GM19395 (cell line): ENCODE data around the gene STX7.
"Not testable (repeated sequence)": the region's sequence is repeated elsewhere in the genome, so short reads cannot be mapped to it uniquely, and the experiment has no call there.

Source experiments
- ATAC-seq: cut with Tn5 transposase; IDR thresholded peaks from one replicate; pipeline ENCODE4 v1.9.1; 2021; ENCODE audit warnings: mild to moderate bottlenecking, moderate library complexity; ENCODE audit not compliant: unreplicated experiment

The STX7 gene

GRCh38 chr6:132512638-132513632 is at the start of gene STX7:
TSS of gene STX7 (minus strand) at chr6:132513116. CDS start at chr6:132503530, 9,586 bp downstream.
- ATAC-seq: peak; percentile 92

GRCh38 chr6:132560087-132560486 is 47.2 kb upstream of the STX7 start:
- not testable (repeated sequence) for ATAC-seq

- no peak for ATAC-seq
Measured at GRCh38 chr6:132552372-132552771, 39.5 kb upstream of the STX7 start, which contains the start of gene TAAR8. TSS of gene TAAR8 (plus strand) at chr6:132552672. CDS start at chr6:132552693, 21 bp downstream.

GRCh38 chr6:132551214-132551613 is 38.3 kb upstream of the STX7 start:
- ATAC-seq: no peak

GRCh38 chr6:132548746-132549463 is 36.0 kb upstream of the STX7 start:
- ATAC-seq: no peak

- no peak for ATAC-seq
Measured at GRCh38 chr6:132544826-132545225, 31.9 kb upstream of the STX7 start.

GRCh38 chr6:132537977-132538376 is 25.1 kb upstream of the STX7 start, which contains the start of gene TAAR9:
TSS of gene TAAR9 (plus strand) at chr6:132538277. CDS start at chr6:132538290, 13 bp downstream.
- ATAC-seq: no peak

- ATAC-seq: no peak
Measured at GRCh38 chr6:132537145-132537544, 24.2 kb upstream of the STX7 start.

- ATAC-seq: not testable (repeated sequence)
Measured at GRCh38 chr6:132534546-132534945, 21.6 kb upstream of the STX7 start.

GRCh38 chr6:132530293-132530974 is 17.5 kb upstream of the STX7 start:
- ATAC-seq: peak; percentile 97

GRCh38 chr6:132527791-132528190 is 14.9 kb upstream of the STX7 start:
- no peak for ATAC-seq

- no peak for ATAC-seq
Measured at GRCh38 chr6:132526461-132526860, 13.5 kb upstream of the STX7 start.

GRCh38 chr6:132525866-132526265 is 12.9 kb upstream of the STX7 start:
- no peak for ATAC-seq

- ATAC-seq: no peak
Measured at GRCh38 chr6:132524646-132525045, 11.7 kb upstream of the STX7 start.

- no peak for ATAC-seq
Measured at GRCh38 chr6:132520953-132521352, 8.0 kb upstream of the STX7 start.

- ATAC-seq: no peak
Measured at GRCh38 chr6:132515386-132515785, 2.5 kb upstream of the STX7 start.

- no peak for ATAC-seq
Measured at GRCh38 chr6:132513831-132514545, 1.1 kb upstream of the STX7 start.

- no peak for ATAC-seq
Measured at GRCh38 chr6:132512342-132512637, 626 bp downstream of the STX7 start.

GRCh38 chr6:132511831-132512220 is 1.1 kb downstream of the STX7 start:
- peak; percentile 17 for ATAC-seq

GRCh38 chr6:132511210-132511830 is 1.6 kb downstream of the STX7 start:
- peak; percentile 22 for ATAC-seq
